K562 treated with DMSO at 1 percent for 48 hours (cell line): ENCODE data around the gene CCDC141. TPM values are rescaled to one million over a fixed set of nuclear protein-coding genes. Genes with fewer than 3 reads are reported as not detected.

Experiments
- total RNA-seq: library from RNA; unstranded; fragments of 300-600 nt; gene quantifications from 2 replicates; pipeline ENCODE4 v1.2.3, GENCODE V29; 2022; ENCODE audit warnings: low replicate concordance; ENCODE audit errors: extremely low read depth

Gene CCDC141, protein sequence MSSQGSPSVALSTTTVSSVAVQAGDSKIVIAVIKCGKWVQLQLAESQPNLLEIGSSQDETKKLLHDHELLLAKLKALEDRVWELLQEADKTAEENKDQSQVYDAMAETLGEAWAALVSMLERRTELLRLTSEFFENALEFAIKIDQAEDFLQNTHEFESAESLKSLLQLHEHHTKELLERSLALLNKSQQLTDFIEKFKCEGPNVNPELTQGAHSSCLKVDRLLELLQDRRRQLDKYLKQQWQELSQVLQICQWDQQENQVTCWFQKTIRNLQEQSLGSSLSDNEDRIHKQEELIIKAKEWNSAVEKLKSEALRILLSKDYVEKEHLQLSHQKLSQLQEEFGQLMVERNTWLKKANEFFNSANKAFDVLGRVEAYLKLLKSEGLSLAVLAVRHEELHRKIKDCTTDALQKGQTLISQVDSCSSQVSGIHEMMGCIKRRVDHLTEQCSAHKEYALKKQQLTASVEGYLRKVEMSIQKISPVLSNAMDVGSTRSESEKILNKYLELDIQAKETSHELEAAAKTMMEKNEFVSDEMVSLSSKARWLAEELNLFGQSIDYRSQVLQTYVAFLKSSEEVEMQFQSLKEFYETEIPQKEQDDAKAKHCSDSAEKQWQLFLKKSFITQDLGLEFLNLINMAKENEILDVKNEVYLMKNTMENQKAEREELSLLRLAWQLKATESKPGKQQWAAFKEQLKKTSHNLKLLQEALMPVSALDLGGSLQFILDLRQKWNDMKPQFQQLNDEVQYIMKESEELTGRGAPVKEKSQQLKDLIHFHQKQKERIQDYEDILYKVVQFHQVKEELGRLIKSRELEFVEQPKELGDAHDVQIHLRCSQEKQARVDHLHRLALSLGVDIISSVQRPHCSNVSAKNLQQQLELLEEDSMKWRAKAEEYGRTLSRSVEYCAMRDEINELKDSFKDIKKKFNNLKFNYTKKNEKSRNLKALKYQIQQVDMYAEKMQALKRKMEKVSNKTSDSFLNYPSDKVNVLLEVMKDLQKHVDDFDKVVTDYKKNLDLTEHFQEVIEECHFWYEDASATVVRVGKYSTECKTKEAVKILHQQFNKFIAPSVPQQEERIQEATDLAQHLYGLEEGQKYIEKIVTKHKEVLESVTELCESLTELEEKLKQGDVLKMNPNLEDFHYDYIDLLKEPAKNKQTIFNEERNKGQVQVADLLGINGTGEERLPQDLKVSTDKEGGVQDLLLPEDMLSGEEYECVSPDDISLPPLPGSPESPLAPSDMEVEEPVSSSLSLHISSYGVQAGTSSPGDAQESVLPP (N-terminal part only)
- not detected in 2 replicates for total RNA-seq

DNA sequence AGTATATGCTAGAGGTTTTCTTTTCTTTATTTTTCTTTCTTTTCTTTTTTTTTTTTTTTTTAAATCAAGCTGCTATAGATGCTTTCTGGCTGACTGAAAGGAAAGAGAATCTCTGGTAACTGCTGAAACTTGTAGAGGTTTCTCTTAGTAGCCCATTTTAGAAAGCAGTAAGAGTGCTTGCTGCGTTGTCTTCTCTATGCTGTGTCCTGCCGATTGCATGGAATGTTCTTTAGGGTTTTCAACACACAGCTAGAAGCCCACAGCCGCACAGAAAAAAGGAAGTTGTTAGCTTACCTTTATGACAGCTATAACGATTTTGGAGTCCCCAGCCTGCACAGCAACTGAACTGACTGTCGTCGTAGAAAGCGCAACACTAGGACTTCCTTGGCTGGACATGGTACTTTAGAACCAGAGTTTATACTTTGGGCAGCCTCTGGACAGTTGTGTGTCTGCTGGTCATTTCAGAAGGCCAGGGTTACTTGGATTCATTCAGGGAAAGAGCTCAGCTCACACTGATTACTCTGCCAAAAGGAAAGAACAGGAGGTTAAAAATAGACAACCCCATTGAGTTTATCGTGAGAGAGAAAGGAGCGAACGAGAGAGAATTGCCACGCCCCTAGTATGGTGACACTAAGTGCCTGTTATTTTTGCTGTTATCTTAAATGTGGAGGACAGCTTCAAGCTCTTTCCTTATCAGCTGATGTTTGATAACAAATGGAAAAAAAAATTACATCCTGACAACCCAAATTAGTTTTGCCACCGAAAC lies at the start of gene CCDC141:
CCDC141 (minus strand) TSS at position 592 of the 766 bp plus-strand sequence; CDS start at position 396, 196 bp downstream.

DNA sequence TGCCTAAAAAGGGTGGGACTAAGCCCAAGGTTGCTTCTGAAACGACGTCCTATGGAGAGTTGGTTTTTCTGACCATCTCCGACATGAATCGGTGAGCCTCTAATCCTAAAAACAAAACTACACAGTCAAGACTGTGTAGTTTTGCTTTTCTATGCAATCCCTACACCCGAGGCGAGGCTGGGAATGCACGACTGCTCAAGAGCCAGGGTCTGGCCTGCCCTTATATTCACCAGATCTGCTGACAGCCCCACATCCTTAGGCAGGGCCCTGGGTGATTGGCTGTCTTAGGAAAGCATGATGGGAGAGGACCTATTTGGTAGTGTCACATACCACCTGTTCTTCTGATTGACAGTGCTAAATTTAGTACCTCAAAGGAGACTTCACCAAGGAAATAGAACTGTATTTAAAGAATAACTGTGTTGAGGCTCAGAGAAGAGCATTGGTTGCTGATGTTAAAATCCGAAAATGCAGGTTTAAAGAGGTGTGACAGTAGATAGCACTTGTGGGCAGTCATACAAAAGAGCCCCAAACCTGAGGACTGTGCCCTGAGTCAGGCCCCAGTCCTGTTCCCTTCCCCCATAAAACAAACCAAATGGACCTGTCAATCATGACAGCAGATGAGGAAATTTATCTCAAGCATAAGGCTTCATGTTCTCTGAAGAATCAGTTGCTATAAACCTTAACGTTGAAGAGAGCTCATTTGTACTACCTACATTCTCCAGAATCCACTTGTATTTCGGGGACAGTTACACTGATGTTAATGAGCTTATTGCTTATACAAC lies 242.5 kb downstream of the CCDC141 start, which contains the start of gene TTN:
TTN (minus strand) TSS at position 197 of the 782 bp plus-strand sequence. CDS start 2,781 bp downstream, outside the sequence.

Other genes with a start within 250 kb of the CCDC141 start
- gene TTN, start 242.7 kb downstream of the CCDC141 start, total RNA-seq = not detected in 2 replicates
- not detected in 2 replicates for gene SESTD1, start 214.7 kb upstream of the CCDC141 start, total RNA-seq